HepG2 (cell line): ENCODE results near the gene EEIG1. TPM values are rescaled to one million over a fixed set of nuclear protein-coding genes. Genes with fewer than 3 reads are reported as not detected.

Experiments
- ADNP ChIP-seq: sonication (generic); formaldehyde crosslinking; IDR thresholded peaks from 2 replicates; pipeline ENCODE4 v1.4.0; 2020; ENCODE audit warnings: missing genetic modification reagents
- ELK4 ChIP-seq: sonication (generic); formaldehyde crosslinking; IDR thresholded peaks from 2 replicates; pipeline ENCODE4 v1.9.0; 2021; ENCODE audit warnings: missing genetic modification reagents, borderline replicate concordance
- FOSL1 ChIP-seq: sonication (generic); formaldehyde crosslinking; IDR thresholded peaks from 2 replicates; pipeline ENCODE4 v1.9.0; 2021; ENCODE audit warnings: missing genetic modification reagents, borderline replicate concordance
- FOXC1 ChIP-seq: sonication (generic); formaldehyde crosslinking; IDR thresholded peaks from 2 replicates; pipeline ENCODE4 v1.8.0; 2022; ENCODE audit warnings: mild to moderate bottlenecking, missing genetic modification reagents, borderline replicate concordance
- HHEX ChIP-seq: IDR thresholded peaks from 2 replicates; pipeline ENCODE4 v1.6.1; 2016; ENCODE audit warnings: control low read depth
- HNF4A ChIP-seq: sonication (generic); formaldehyde crosslinking; IDR thresholded peaks from 2 replicates; pipeline ENCODE4 v1.4.0; 2020; ENCODE audit warnings: missing genetic modification reagents
- KMT2A ChIP-seq: sonication (generic); formaldehyde crosslinking; IDR thresholded peaks from 2 replicates; pipeline ENCODE4 v1.4.0; 2020; ENCODE audit warnings: missing genetic modification reagents
- NKX3-1 ChIP-seq: sonication (generic); formaldehyde crosslinking; IDR thresholded peaks from 2 replicates; pipeline ENCODE4 v1.5.0; 2020; ENCODE audit warnings: missing genetic modification reagents
- PLRG1 ChIP-seq: fragments of 450-650 bp; conservative IDR thresholded peaks from 2 replicates; pipeline ENCODE4 v1.6.1; 2016
- POLR2AphosphoS5 ChIP-seq: IDR thresholded peaks from 2 replicates; pipeline ENCODE4 v1.6.1; 2012; ENCODE audit warnings: low read depth, low read length
- PRMT3 ChIP-seq: sonication (generic); formaldehyde crosslinking; IDR thresholded peaks from 2 replicates; pipeline ENCODE4 v1.8.1; 2022; ENCODE audit warnings: low read depth, mild to moderate bottlenecking, moderate library complexity, missing genetic modification reagents, borderline replicate concordance
- SAP130 ChIP-seq: IDR thresholded peaks from 2 replicates; pipeline ENCODE4 v1.6.1; 2016; ENCODE audit warnings: low read depth
- THAP11 ChIP-seq: IDR thresholded peaks from 2 replicates; pipeline ENCODE4 v1.6.1; 2016; ENCODE audit warnings: missing biosample characterization, missing genetic modification reagents
- ZBTB2 ChIP-seq: sonication (generic); formaldehyde crosslinking; IDR thresholded peaks from 2 replicates; pipeline ENCODE4 v1.8.0; 2022; ENCODE audit warnings: low read depth, missing genetic modification reagents
- ZFAT ChIP-seq: sonication (generic); formaldehyde crosslinking; conservative IDR thresholded peaks from 2 replicates; pipeline ENCODE4 v1.8.1; 2023; ENCODE audit warnings: missing genetic modification reagents, inconsistent platforms
- ZIK1 ChIP-seq: sonication (generic); formaldehyde crosslinking; IDR thresholded peaks from 2 replicates; pipeline ENCODE4 v1.5.0; 2020; ENCODE audit warnings: mild to moderate bottlenecking, low read depth, missing genetic modification reagents, borderline replicate concordance
- ZNF275 ChIP-seq: sonication (generic); formaldehyde crosslinking; IDR thresholded peaks from 2 replicates; pipeline ENCODE4 v1.8.0; 2022; ENCODE audit warnings: missing genetic modification reagents, mild to moderate bottlenecking, inconsistent platforms, borderline replicate concordance
- ZNF430 ChIP-seq: sonication (generic); formaldehyde crosslinking; IDR thresholded peaks from 2 replicates; pipeline ENCODE4 v1.9.0; 2021; ENCODE audit warnings: mild to moderate bottlenecking, missing genetic modification reagents
- ZNF44 ChIP-seq: sonication (generic); formaldehyde crosslinking; IDR thresholded peaks from 2 replicates; pipeline ENCODE4 v1.5.1; 2020; ENCODE audit warnings: mild to moderate bottlenecking, missing genetic modification reagents
- polyA plus RNA-seq, 8 experiments: library from polyadenylated mRNA; depleted of rRNA in 3 of 8; stranded (reverse) in 7 of 8; unstranded in 1 of 8; fragments of >200 nt; fragmentation: Illumina TruSeq in 4 of 8; extraction: Trizol in 4 of 8; gene quantifications; 2 replicates each; pipeline versions ENCODE4 v1.2.1 to v1.2.3, GENCODE V29; 2011 to 2016; ENCODE audit warnings: low read depth in 4 of 8, missing spikeins in 1 of 8, mixed read lengths in 1 of 8; ENCODE audit not compliant: insufficient read depth in 1 of 8
- total RNA-seq, 5 experiments: library from RNA; depleted of rRNA; stranded (reverse); fragments of >200 nt; fragmentation: Illumina TruSeq; extraction: Trizol; gene quantifications; 2 replicates each; pipeline ENCODE4 v1.2.3, GENCODE V29; 2016; ENCODE audit warnings: low read depth in 1 of 5
- TF ChIP-seq, protein P1 (sequence below): sonication (generic); formaldehyde crosslinking; IDR thresholded peaks from 2 replicates; pipeline ENCODE4 v1.8.0; 2022; ENCODE audit warnings: mild to moderate bottlenecking, missing genetic modification reagents, moderate library complexity
- TF ChIP-seq, protein P2 (sequence below): sonication (generic); formaldehyde crosslinking; IDR thresholded peaks from 2 replicates; pipeline ENCODE4 v1.4.0; 2020; ENCODE audit warnings: missing genetic modification reagents
- TF ChIP-seq, protein P3 (sequence below): sonication (generic); formaldehyde crosslinking; IDR thresholded peaks from 2 replicates; pipeline ENCODE4 v1.4.0; 2020; ENCODE audit warnings: missing genetic modification reagents
- TF ChIP-seq, protein P4 (sequence below): sonication (generic); formaldehyde crosslinking; IDR thresholded peaks from 2 replicates; pipeline ENCODE4 v1.5.0; 2020; ENCODE audit warnings: mild to moderate bottlenecking, missing genetic modification reagents

The EEIG1 gene
- total and polyA plus RNA-seq, 2 of the 13 experiments (the other 11 are each of a cell fraction or from before 2014, with no cell fraction given), result 16.6 to 25.2 TPM

DNA sequence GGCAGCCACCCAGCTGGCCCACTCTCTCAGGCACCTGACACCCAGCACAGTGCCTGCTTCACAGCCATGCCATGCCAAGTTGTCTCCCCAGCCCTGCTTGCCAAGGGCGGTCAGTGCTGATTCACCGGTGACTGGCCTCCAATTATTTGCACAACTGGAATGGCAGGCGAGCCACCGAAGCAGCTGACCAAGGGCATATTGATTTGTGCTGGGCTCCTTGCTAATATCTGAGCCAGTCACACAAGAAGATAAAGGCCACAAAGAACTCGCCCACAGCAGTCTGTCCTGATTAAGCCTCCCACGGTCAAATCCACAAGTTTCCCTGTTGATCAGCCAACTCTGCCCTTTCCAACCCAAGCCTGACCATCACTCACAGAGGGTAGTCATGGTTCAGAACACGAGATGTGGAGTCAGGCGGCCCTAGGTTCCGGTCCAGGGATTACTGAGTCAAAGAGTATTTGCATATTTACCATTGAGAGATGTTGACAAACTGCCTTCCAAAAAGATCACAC lies 6.4 kb upstream of the EEIG1 start (continued):
- TF ChIP-seq ELK4 (CRISPR knock-in tag) (no peak), HHEX (no peak), THAP11 (no peak), POLR2AphosphoS5 (no peak), PLRG1 (no peak), ZBTB2 (no peak), ZNF44 (CRISPR knock-in tag) (no peak), FOSL1 (0 out of 2 replicates have a peak, but pooled peaks have one; percentile 19), ZNF275 (CRISPR knock-in tag) (no peak), NKX3-1 (CRISPR knock-in tag) (no peak), ZNF430 (no peak), ADNP (CRISPR knock-in tag) (no peak), HNF4A (CRISPR knock-in tag) (no peak), FOXC1 (no peak), KMT2A (CRISPR knock-in tag) (no peak), PRMT3 (CRISPR knock-in tag) (no peak), ZIK1 (CRISPR knock-in tag) (no peak), SAP130 (CRISPR knock-in tag) (peak; percentile 57), ZFAT (CRISPR knock-in tag) (no peak)
- TF ChIP-seq, protein P1, sequence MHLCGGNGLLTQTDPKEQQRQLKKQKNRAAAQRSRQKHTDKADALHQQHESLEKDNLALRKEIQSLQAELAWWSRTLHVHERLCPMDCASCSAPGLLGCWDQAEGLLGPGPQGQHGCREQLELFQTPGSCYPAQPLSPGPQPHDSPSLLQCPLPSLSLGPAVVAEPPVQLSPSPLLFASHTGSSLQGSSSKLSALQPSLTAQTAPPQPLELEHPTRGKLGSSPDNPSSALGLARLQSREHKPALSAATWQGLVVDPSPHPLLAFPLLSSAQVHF (CRISPR knock-in tag), result no peak
- TF ChIP-seq, protein P2, sequence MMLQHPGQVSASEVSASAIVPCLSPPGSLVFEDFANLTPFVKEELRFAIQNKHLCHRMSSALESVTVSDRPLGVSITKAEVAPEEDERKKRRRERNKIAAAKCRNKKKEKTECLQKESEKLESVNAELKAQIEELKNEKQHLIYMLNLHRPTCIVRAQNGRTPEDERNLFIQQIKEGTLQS (CRISPR knock-in tag), result no peak
- TF ChIP-seq, protein P3, sequence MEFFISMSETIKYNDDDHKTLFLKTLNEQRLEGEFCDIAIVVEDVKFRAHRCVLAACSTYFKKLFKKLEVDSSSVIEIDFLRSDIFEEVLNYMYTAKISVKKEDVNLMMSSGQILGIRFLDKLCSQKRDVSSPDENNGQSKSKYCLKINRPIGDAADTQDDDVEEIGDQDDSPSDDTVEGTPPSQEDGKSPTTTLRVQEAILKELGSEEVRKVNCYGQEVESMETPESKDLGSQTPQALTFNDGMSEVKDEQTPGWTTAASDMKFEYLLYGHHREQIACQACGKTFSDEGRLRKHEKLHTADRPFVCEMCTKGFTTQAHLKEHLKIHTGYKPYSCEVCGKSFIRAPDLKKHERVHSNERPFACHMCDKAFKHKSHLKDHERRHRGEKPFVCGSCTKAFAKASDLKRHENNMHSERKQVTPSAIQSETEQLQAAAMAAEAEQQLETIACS (CRISPR knock-in tag), result no peak
- TF ChIP-seq, protein P4, sequence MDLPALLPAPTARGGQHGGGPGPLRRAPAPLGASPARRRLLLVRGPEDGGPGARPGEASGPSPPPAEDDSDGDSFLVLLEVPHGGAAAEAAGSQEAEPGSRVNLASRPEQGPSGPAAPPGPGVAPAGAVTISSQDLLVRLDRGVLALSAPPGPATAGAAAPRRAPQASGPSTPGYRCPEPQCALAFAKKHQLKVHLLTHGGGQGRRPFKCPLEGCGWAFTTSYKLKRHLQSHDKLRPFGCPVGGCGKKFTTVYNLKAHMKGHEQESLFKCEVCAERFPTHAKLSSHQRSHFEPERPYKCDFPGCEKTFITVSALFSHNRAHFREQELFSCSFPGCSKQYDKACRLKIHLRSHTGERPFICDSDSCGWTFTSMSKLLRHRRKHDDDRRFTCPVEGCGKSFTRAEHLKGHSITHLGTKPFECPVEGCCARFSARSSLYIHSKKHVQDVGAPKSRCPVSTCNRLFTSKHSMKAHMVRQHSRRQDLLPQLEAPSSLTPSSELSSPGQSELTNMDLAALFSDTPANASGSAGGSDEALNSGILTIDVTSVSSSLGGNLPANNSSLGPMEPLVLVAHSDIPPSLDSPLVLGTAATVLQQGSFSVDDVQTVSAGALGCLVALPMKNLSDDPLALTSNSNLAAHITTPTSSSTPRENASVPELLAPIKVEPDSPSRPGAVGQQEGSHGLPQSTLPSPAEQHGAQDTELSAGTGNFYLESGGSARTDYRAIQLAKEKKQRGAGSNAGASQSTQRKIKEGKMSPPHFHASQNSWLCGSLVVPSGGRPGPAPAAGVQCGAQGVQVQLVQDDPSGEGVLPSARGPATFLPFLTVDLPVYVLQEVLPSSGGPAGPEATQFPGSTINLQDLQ, result no peak
